Esophagus mucosa (tissue), 1 donor: ENCODE results near the gene CD79B. TPM values are rescaled to one million over a fixed set of nuclear protein-coding genes. Genes with fewer than 3 reads are reported as not detected.

Experiments
- ATAC-seq: fragments of 200-7000 bp; cut with Tn5 transposase; one replicate; pipeline ENCODE4 v1.9.1; 2020
- total RNA-seq: library from RNA; stranded (reverse); gene quantifications from one replicate; pipeline ENCODE4 v1.2.4, GENCODE V29; 2023
- donor health status: DM: yes; HTN: yes; CAD: no.

The CD79B gene
- total RNA-seq, 1 donor from 2014 or later: 1.9 TPM

GRCh38 chr17:63950940-63951907, 19.1 kb upstream of the CD79B start:
- peak; percentile 61 for ATAC-seq

- no peak for ATAC-seq
These were observed 17.6 kb upstream of the CD79B start for GRCh38 chr17:63949576-63950250.

GRCh38 chr17:63948521-63948920, 16.4 kb upstream of the CD79B start:
- ATAC-seq: no peak

- no peak for ATAC-seq
These were observed 15.7 kb upstream of the CD79B start for GRCh38 chr17:63947711-63948330.

GRCh38 chr17:63946440-63947363, 14.6 kb upstream of the CD79B start:
- ATAC-seq: peak; percentile 55

- no peak for ATAC-seq
These were observed 13.8 kb upstream of the CD79B start for GRCh38 chr17:63945784-63946439.

- ATAC-seq: no peak
These were observed 12.8 kb upstream of the CD79B start for GRCh38 chr17:63944736-63945499.

GRCh38 chr17:63943745-63944144, 11.6 kb upstream of the CD79B start:
- no peak for ATAC-seq

- ATAC-seq: no peak
These were observed 10.3 kb upstream of the CD79B start for GRCh38 chr17:63942309-63942985.

GRCh38 chr17:63941751-63942150, 9.6 kb upstream of the CD79B start:
- ATAC-seq: no peak

GRCh38 chr17:63941162-63941561, 9.0 kb upstream of the CD79B start:
- no peak for ATAC-seq

GRCh38 chr17:63940584-63940983, 8.5 kb upstream of the CD79B start:
- no peak for ATAC-seq

GRCh38 chr17:63939884-63940283, 7.8 kb upstream of the CD79B start:
- no peak for ATAC-seq

GRCh38 chr17:63939401-63939800, 7.3 kb upstream of the CD79B start:
- no peak for ATAC-seq

GRCh38 chr17:63937920-63938319, 5.8 kb upstream of the CD79B start:
- no peak for ATAC-seq

- no peak for ATAC-seq
These were observed 5.2 kb upstream of the CD79B start for GRCh38 chr17:63937319-63937718.

GRCh38 chr17:63934183-63935112, 2.3 kb upstream of the CD79B start:
- no peak for ATAC-seq

- ATAC-seq: no peak
These were observed 1.5 kb upstream of the CD79B start for GRCh38 chr17:63933598-63933997.

- no peak for ATAC-seq
These were observed 590 bp upstream of the CD79B start for GRCh38 chr17:63932721-63933120.
